NCI-H1105 (cell line): ENCODE data around the gene GRIK5.
"Not testable (repeated sequence)": the region's sequence is repeated elsewhere in the genome, so short reads cannot be mapped to it uniquely, and the experiment has no call there.

Source experiments
- DNase-seq: peaks from one replicate; lab custom pipeline; 2025; lab: John Stamatoyannopoulos, UW

The GRIK5 gene

GRCh38 chr19:42051166-42052115 is 18.6 kb downstream of the GRIK5 start:
- no peak for DNase-seq

DNA sequence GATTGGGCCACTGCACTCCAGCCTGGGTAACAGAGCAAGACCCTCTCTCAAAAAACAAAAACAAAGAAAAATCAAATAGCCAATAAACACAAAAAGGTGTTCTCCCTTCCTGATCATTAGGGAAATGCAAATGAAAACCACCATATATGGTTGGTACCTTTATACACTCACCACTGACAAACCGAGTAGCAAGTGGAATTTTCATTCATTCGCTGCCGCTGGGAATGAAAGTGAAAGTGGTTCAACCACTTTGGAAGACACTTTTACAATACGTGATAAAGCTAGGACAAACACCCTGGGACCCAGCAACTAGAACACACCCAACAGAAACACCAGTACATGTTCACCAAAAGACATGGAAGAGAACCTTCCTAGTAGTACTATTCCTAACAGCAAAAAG is 21.0 kb downstream of the GRIK5 start:
- no peak for DNase-seq

DNA sequence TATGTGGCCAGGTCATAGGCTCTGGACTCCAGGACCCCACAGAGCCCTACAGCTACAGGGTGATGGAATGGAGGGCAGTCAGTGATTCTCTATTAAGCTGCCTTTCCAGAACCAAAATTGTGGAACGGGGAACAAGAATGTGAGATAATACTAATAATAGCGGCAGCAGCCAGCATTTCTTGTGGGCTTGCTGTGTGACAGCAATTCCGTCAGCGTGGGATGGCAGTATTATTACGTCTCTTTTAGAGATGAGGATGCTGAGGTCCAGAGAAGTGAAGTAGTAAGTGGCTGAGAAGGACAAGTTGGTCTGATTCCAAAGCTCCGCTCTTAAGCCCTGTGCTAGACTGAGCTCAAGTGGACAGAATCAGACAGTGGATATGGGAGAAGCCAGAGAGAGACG is 24.4 kb downstream of the GRIK5 start:
- no peak for DNase-seq

DNA sequence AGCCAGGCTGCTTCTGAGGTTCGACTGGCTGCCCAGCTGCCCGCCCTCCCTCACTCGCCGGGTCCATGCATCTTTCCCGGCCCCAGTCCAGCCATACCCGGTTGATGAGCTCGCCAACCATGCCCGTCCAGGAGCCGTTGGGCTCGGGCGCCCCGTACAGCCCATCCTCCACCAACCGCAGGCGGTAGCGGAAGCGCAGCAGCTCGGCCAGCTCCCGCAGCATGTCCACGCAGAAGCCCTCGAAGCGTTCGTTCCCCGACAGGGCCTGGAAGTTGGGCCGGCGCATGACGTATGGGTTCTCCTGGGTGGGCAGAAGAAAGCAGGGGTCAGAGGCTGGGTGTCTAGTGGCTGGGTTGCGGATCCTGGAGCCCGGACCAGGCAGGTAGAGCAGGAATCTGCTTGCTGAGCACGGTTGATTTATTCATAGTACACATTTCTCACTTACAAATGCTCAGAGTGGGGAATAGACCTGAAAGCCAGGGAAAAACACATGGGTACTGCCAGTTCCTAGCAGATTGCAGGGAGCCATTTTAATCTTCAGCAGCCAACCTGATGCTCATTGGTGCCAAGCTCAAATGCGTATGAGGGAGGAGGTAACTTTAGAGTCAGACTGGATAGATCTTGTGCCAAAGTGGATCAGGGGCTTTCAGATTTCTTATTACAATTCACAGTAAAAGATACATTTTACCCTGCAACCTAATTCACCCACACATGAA is 27.4 kb downstream of the GRIK5 start:
- DNase-seq, result no peak

GRCh38 chr19:42040491-42040890 is 29.5 kb downstream of the GRIK5 start:
- DNase-seq, result not testable (repeated sequence)

DNA sequence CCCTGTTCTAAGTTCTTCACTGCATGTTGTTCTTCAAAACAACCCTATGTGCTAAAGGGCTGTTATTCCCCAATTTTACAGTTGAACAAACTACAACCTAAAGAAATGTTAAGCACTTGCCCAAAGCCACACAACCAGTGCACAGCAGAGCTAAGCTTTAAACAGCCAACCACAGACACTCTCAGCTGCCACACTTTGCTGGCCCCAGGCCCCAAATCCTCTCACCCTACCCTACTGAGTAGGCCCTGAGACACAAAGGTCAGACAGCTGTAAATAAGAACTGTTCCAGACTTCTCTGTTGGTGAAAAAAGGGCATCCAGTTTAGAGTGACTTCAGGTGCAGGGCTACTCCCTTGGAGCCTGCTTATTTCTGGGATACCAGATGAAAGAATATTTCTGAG is 30.0 kb downstream of the GRIK5 start:
- DNase-seq, result no peak

DNA sequence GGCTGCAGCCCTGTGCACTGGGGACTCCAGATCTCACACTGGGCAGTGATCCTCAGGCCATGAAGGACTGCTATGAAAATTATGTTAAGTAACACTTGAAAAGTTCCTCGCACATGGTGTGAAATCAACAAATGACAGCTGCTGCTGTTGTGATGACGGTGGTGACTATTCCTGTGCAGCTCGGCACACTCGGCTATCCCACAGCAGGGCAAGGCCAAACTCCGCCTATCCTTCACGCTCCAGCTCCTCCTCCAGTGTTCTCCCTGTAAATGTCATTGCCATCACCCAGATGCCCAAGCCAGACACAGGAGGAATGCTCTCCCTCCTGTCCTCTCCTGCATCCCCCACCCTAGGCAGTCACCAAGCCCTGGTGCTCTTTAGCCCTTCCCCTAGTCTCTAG is 31.3 kb downstream of the GRIK5 start:
- DNase-seq, result no peak

- DNase-seq, result no peak
These were observed 32.4 kb downstream of the GRIK5 start for GRCh38 chr19:42037649-42038048.

DNA sequence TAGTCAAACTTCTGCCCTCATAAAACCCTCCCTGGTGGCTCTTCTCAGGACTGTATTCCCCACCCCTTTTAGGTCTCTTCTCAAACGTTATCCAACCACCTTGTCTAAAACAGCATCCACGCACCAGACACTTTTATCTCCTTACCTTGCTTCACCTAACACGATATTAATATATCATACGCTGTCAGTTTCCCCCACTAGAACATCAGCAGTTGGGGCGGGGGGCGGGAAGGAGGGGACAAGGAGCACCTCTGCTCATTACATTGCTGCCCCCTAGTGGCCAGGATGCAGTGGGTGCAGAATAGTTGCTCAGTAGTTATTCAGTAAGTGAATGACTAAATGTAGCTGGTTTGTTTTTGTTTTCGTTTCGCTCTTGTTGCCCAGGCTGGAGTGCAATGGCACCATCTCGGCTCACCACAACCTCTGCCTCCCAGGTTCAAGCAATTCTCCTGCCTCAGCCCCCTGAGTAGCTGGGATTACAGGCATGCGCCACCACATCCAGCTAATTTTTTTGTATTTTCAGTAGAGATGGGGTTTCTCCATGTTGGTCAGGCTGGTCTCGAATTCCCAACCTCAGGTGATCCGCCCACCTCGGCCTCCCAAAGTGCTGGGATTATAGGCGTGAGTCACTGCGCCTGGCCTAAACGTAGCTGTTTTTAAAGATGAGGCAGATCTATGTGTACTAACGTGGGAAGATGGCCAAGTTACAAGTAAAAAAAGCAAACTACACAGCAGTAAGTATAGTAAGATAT is 35.2 kb downstream of the GRIK5 start:
- peak; percentile 19 for DNase-seq

DNA sequence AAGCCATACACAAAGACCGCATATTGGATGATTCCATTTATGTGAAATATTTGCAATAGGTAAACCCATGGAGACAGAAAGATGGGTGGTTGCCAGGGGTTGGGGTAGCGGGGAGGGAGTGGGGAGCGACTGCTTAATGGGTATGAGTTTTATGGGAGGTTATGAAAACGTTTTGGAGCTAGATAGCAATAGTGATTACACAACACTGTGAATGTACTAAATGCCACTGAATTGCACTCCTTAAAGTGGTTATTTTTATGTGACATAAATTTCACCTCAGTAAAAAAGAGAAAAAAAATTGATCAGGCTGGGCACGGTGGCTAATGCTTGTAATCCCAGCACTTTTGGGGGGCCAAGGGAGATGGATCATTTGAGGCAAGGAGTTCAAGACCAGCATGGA is 36.6 kb downstream of the GRIK5 start:
- DNase-seq, result no peak

DNA sequence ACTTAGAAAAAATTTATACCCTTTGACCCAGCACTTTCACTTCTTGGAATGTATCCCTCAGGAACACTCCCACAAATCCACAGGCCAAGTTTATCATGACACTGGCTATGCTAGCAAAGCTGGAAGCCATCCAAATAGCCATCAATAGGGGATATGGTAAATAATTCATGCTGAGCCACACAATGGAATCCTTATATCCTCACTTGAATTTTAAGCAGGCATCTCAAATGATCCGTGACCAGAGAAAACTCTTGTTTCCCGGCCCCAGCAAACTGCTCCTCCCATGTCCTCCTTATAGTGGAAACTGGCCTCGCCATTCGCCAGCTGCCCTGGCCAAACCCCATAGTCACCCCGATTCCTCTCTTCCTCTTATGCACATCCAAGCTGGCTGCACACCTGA is 37.6 kb downstream of the GRIK5 start:
- peak; percentile 89 for DNase-seq

- DNase-seq, result no peak
These were observed 39.2 kb downstream of the GRIK5 start for GRCh38 chr19:42030645-42031440.

DNA sequence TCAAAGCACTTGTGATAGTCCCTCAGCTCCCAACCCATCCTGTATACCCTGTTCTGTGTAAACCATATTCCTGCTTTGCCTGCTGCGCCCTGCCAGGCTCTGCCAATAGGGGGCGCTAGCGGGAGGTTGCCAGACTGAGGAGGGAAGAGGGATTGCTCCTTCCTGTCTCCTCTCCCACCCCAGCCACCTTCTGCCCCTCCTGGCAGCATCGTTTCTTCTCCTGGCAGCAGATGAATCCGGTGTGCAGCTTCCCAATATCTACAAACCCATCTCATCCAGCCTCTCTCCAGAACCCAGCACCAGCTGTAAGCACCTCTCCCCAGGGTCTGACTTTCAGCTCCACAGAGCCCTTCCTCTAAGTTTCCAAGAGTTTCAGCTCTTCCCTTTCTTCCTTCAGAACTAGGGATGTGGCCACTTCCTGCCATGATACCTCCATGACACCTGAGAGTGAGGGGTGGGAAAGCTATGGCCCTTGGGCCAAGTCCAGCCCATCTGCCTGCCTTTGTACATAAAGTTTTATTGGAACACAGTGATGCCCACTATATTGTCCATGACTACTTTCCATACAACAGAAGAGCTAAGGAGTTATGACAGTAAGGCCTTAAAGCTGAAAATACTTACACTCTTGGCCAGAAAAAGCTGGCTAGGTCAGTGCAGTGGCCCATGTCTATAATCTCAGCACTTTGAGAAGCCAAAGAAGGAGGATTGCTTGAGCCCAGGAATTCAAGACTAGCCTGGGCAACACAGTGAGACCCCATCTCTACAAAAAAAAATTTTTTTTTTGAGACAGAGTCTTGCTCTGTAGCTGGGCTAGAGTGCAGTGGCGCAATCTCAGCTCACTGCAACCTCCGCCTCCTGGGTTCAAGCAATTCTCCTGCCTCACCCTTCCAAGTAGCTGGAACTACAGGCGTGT is 41.4 kb downstream of the GRIK5 start:
- DNase-seq, result no peak

GRCh38 chr19:42024622-42025111 is 45.3 kb downstream of the GRIK5 start:
- no peak for DNase-seq

GRCh38 chr19:42023943-42024260 is 46.1 kb downstream of the GRIK5 start:
- DNase-seq, result no peak

DNA sequence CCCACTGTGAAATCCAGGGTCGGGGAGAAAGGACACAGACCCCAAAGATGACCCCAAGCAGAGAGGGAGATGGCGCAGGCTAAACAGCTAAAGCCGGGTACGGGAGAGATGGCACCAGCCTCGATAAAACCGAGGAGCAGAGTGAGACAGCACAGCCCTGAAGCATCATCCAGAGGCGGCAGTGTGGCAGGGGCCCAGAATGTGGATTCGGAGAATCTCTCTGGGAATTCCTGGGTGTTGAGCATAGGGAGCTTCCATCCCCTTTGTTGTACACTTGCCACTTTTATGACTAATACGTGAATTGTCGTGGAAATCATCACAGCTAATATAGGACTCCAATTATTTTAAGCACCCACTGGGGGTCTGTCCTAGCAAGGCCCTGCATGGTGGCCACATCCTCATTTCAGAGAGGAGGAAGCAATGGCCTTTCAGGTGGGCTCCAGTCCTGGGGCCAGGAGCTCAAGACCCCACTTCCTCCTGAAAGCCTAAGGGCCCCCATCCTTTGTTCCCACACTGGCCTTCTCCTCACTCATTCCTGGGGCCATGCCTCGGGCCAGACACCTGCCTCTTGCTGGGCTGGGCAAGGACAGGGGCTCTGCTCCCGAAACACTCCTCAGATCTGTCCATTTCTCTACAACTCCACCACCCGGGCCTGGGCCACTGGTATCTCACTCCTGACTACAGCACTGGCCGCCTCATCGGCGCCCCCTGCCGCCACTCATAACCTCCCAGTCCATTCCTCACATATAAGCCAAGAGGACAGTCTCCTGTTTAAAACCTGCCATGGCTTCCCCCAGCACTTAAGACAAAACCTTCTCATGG is 46.7 kb downstream of the GRIK5 start:
- DNase-seq, result no peak

DNA sequence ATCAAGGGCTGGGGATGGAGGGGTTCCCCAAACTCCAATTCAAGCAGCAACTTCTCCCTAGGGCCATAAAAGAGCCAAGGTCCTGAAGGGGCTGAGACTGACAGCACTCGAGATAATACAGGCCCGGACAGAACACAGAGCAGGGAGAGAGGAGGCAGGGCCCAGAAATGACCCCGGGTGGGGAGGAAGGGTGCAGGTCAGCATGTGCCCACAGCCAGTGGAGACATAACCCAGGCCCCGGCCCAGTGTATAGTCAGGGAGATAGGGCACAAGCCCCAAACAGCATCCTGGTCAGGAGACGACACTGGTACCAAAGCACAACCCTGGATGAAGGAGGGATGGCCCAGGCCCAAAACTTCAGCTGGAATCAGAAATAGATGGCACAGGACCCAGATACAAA is 47.4 kb downstream of the GRIK5 start:
- DNase-seq, result no peak

DNA sequence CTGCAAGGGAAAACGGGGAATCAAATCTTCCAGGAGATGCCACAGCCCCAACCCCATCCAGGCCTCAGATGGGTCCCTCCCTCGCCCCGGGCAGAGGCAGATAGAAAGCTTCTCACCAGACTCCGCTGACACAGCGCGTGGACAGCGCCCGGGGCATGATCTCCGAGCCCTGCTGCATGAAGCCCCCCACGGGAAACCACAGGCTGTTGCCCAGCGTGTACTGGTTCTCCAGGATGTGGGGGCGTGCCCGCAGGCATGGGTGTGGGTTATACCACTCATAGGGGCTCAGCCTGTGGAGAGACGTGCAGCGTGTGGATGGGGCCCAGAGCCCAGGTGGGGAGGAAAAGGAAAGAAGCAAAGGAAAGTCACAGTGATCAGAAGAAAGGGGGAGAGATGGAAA is 48.8 kb downstream of the GRIK5 start:
- no peak for DNase-seq

DNA sequence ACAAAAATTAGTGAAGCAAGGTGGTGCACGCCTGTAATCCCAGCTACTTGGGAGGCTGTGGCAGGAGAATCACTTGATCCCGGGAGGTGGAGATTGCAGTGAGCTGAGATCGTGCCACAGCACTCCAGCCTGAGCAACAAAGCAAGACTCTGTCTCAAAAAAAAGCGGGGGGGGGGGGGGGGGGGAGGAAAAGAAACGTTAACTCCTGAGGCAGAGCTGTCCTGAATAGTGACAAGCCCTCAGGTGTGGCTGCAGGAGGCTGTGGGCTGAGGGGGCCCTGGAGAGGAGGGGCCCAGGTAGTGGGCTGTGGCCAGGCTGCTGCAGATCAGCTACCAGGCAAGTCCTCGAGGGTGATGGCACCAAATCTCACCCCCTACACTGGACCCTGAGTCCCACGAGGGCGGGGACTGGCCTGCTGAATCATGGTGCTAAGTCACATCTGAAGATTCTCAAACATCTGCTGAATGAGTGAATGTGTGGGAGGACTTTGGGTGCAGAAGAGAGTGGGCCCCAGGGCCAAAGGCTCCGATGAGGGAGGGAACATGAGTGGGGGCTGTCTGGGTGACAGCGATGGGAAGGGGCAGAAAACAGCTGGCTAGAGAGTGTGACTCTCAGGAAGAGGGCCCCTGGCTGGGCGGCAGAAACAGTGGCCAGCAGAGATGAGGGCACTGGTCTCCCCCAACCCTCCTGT is 51.4 kb downstream of the GRIK5 start:
- DNase-seq, result no peak
